B cell (primary cell): ENCODE data around the gene SCRN1. TPM values are rescaled to one million over a fixed set of nuclear protein-coding genes. Genes with fewer than 3 reads are reported as not detected.

Experiments used
- ATAC-seq: fragments of 200-7000 bp; cut with Tn5 transposase; one replicate; pipeline ENCODE4 v1.10.0; 2021; ENCODE audit warnings: low read depth, mild to moderate bottlenecking, moderate number of reproducible peaks, moderate library complexity
- CTCF ChIA-PET: fragments of 350-600 bp; sonication (Branson Sonifier 250); formaldehyde crosslinking; loops from one replicate; lab custom pipeline; 2021; ENCODE audit warnings: antibody characterized with exemption, inconsistent platforms; lab: Charles Lee
- POLR2A ChIA-PET: fragments of 350-600 bp; sonication (Branson Sonifier 250); formaldehyde crosslinking; loops from one replicate; lab custom pipeline; 2021; ENCODE audit warnings: antibody characterized with exemption; lab: Charles Lee
- DNase-seq: peaks from one replicate; pipeline ENCODE4 v3.0.0; 2013
- H2AFZ ChIP-seq: 2 replicates; pipeline ENCODE4 v1.6.1; 2012; ENCODE audit warnings: mild to moderate bottlenecking, low read depth, low read length; ENCODE audit not compliant: insufficient read depth, poor library complexity, severe bottlenecking
- H3K27ac ChIP-seq, 2 donors: 1 replicate in 1 of 2; 2 replicates in 1 of 2; pipeline ENCODE4 v1.5.1; 2012 to 2013; ENCODE audit warnings: low read length in 2 of 2, mild to moderate bottlenecking in 2 of 2, moderate library complexity in 1 of 2
- H3K27me3 ChIP-seq, 4 experiments: fragments of 200-600 bp in 1 of 4; sonication (generic) in 1 of 4; replicated peaks in 1 of 4; 1 replicate in 2 of 4; 2 replicates in 2 of 4; pipeline versions ENCODE4 v1.6.1 to v1.7.0; 2013 to 2016; ENCODE audit warnings: low read length in 3 of 4, mild to moderate bottlenecking in 2 of 4, mixed read lengths in 1 of 4, moderate library complexity in 1 of 4; ENCODE audit not compliant: insufficient read depth in 4 of 4, control insufficient read depth in 3 of 4; ENCODE audit errors: control extremely low read depth in 1 of 4
- H3K36me3 ChIP-seq, 2 experiments: replicated peaks in 1 of 2; 1 replicate in 1 of 2; 2 replicates in 1 of 2; pipeline versions ENCODE4 v1.6.1 to v1.7.1; 2013; ENCODE audit warnings: low read length in 1 of 2; ENCODE audit not compliant: insufficient read depth in 2 of 2, control insufficient read depth in 1 of 2; ENCODE audit errors: control extremely low read depth in 1 of 2, extremely low read depth in 1 of 2
- H3K4me1 ChIP-seq, 2 donors: fragments of 200-600 bp in 1 of 2; sonication (generic) in 1 of 2; 1 replicate in 1 of 2; 2 replicates in 1 of 2; pipeline versions ENCODE4 v1.5.1 to v1.6.1; 2013 to 2017; ENCODE audit warnings: low read length in 2 of 2; ENCODE audit not compliant: control insufficient read depth in 2 of 2, insufficient read depth in 2 of 2
- H3K4me2 ChIP-seq: replicated peaks from 2 replicates; pipeline ENCODE3; 2012; ENCODE audit warnings: mild to moderate bottlenecking, low read depth, low read length; ENCODE audit not compliant: poor library complexity, severe bottlenecking
- H3K4me3 ChIP-seq, 5 experiments: fragments of 200-600 bp in 1 of 5; sonication (generic) in 1 of 5; 1 replicate in 3 of 5; 2 replicates in 2 of 5; pipeline versions ENCODE4 v1.5.1 to v1.7.0; 2011 to 2016; ENCODE audit warnings: low read length in 4 of 5, mild to moderate bottlenecking in 4 of 5, low read depth in 2 of 5, control low read depth in 1 of 5, moderate library complexity in 1 of 5; ENCODE audit not compliant: insufficient read depth in 1 of 5; ENCODE audit errors: control extremely low read depth in 1 of 5, extremely low read depth in 1 of 5
- H3K79me2 ChIP-seq: fragments of 200-600 bp; sonication (generic); one replicate; pipeline ENCODE4 v1.6.0; 2016; ENCODE audit warnings: low read length; ENCODE audit not compliant: control insufficient read depth, insufficient read depth
- H3K9ac ChIP-seq: fragments of 200-600 bp; sonication (generic); 2 replicates; pipeline ENCODE4 v1.6.1; 2017; ENCODE audit warnings: mild to moderate bottlenecking, low read length, moderate library complexity
- H3K9me3 ChIP-seq, 3 donors: one replicate each; pipeline versions ENCODE4 v1.6.1 to v1.7.1; 2013; ENCODE audit warnings: low read length in 2 of 3; ENCODE audit not compliant: control insufficient read depth in 2 of 3, insufficient read depth in 1 of 3; ENCODE audit errors: control extremely low read depth in 1 of 3
- H4K20me1 ChIP-seq: 2 replicates; pipeline ENCODE4 v1.6.0; 2012; ENCODE audit warnings: mild to moderate bottlenecking, low read length; ENCODE audit not compliant: insufficient read depth, control insufficient read depth, poor library complexity, severe bottlenecking
- H3K27ac Mint-ChIP-seq: one replicate; pipeline ENCODE4 v1.8.0; 2021; ENCODE audit warnings: mixed read lengths
- H3K27me3 Mint-ChIP-seq: one replicate; pipeline ENCODE4 v1.8.0; 2021; ENCODE audit warnings: mixed read lengths
- H3K4me1 Mint-ChIP-seq: one replicate; pipeline ENCODE4 v1.8.0; 2021; ENCODE audit warnings: mixed read lengths
- H3K4me3 Mint-ChIP-seq: one replicate; pipeline ENCODE4 v1.8.0; 2021; ENCODE audit warnings: mixed read lengths
- H3K9me3 Mint-ChIP-seq: one replicate; pipeline ENCODE4 v1.8.0; 2022; ENCODE audit warnings: mixed read lengths; ENCODE audit not compliant: insufficient read depth
- EZH2 ChIP-seq: IDR thresholded peaks from 2 replicates; pipeline ENCODE4 v1.6.1; 2012; ENCODE audit warnings: borderline replicate concordance, low read depth, mild to moderate bottlenecking, moderate library complexity, low read length; ENCODE audit not compliant: insufficient read depth, poor library complexity, severe bottlenecking
- WGBS: methylation state at CpG from one replicate; pipeline ENCODE4 v1.1.5; 2013; ENCODE audit warnings: missing lambda C conversion rate; ENCODE audit not compliant: insufficient coverage; 5-methylcytosine and 5-hydroxymethylcytosine counted together
- intact Hi-C: fragments of 100-400 bp; cut with micrococcal nuclease; formaldehyde crosslinking; loops from one replicate; pipeline ENCODE4 v1.10.0; 2022
- polyA plus RNA-seq: library from polyadenylated mRNA; depleted of rRNA; stranded (reverse); fragments of >200 nt; gene quantifications from 2 replicates; pipeline ENCODE4 v1.2.3, GENCODE V29; 2012
- total RNA-seq, 2 donors: library from RNA; stranded (reverse); fragments of 120-200 nt in 1 of 2; gene quantifications; 1 replicate in 1 of 2; 2 replicates in 1 of 2; pipeline versions ENCODE4 v1.2.3 to v1.2.4, GENCODE V29; 2013 to 2022
- TF ChIP-seq, protein P1 (sequence below): fragments of 200-600 bp; IDR thresholded peaks from one replicate; pipeline ENCODE4 v1.8.0; 2022; ENCODE audit warnings: antibody characterized with exemption, mild to moderate bottlenecking

Gene SCRN1
- total and polyA plus RNA-seq, 2 donors (not counting 1 experiment from before 2014, with no cell fraction given): 16.6 to 66.6 TPM

DNA sequence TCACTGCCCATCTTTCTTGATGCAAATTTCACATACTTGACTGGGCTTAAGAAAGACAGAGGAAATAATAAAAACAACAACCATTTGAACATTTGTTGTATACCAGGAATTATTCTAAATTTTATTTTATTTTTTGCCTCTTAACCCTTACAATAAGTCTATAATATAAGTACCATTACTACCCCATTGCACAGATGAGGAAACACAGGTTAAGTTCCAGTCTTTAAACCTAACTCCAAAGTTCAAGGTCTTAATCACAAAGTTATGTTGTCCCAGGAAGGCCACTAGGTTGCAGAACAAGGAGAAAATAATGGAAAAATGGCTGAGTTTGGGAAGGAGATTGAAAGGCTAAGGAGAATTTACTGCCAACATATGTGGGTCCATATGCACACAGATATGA lies 33.4 kb upstream of the SCRN1 start:
- ChIA-PET POLR2A (no interaction called here), CTCF (no interaction called here)
- Histone ChIP-seq H3K9me3 (no peaks in the 10 kb centered on the region), H2AFZ (no peak overlapping the region), H3K9ac (no peak overlapping the region), H3K27ac (no peak overlapping the region), H3K79me2 (peaks cover 6% of the 10 kb centered on the region), H3K36me3 (peaks cover 0 to 2% of the 10 kb centered on the region in 2 experiments), H3K4me2 (no peak overlapping the region), H3K4me3 (no peak overlapping the region), H3K27me3 (no peaks in the 10 kb centered on the region), H4K20me1 (no peaks in the 10 kb centered on the region), H3K4me1 (peaks cover 14 to 17% of the 10 kb centered on the region in 2 donors)
- Mint-ChIP-seq H3K4me1 (peaks cover 38% of the 10 kb centered on the region), H3K27me3 (no peaks in the 10 kb centered on the region), H3K4me3 (no peak overlapping the region), H3K27ac (no peak overlapping the region), H3K9me3 (no peaks in the 10 kb centered on the region)
- TF ChIP-seq EZH2: no peak
- TF ChIP-seq, protein P1, sequence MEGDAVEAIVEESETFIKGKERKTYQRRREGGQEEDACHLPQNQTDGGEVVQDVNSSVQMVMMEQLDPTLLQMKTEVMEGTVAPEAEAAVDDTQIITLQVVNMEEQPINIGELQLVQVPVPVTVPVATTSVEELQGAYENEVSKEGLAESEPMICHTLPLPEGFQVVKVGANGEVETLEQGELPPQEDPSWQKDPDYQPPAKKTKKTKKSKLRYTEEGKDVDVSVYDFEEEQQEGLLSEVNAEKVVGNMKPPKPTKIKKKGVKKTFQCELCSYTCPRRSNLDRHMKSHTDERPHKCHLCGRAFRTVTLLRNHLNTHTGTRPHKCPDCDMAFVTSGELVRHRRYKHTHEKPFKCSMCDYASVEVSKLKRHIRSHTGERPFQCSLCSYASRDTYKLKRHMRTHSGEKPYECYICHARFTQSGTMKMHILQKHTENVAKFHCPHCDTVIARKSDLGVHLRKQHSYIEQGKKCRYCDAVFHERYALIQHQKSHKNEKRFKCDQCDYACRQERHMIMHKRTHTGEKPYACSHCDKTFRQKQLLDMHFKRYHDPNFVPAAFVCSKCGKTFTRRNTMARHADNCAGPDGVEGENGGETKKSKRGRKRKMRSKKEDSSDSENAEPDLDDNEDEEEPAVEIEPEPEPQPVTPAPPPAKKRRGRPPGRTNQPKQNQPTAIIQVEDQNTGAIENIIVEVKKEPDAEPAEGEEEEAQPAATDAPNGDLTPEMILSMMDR: no peak
- intact Hi-C loops: loop anchor here (10.0 kb wide), 1 partner anchor 452 kb away; the partner anchor contains the start of gene NOD1
- ATAC-seq (no peak), DNase-seq (no peak)

DNA sequence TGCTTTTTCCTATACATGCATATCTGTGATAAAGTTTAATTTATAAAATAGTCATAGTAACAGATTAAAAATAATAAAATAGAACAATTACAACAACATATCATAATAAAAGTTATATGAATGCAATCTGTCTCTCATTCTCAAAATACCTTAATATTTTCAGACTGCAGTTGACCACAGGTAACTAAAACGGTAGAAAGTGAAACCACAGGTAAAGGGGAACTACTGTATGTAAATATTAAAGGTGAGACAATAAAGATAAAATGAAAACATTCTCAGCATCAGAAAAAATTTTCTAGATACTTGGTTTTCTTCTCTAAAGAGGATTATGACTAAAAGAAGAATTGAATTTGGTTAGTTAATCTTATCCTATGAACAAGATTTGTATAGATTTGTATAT lies 30.9 kb upstream of the SCRN1 start:
- no peak for TF ChIP-seq EZH2
- Histone ChIP-seq H3K9ac (no peak overlapping the region), H4K20me1 (no peaks in the 10 kb centered on the region), H3K9me3 (no peaks in the 10 kb centered on the region), H2AFZ (no peak overlapping the region), H3K4me3 (no peak overlapping the region), H3K79me2 (no peaks in the 10 kb centered on the region), H3K4me1 (peaks cover 6 to 11% of the 10 kb centered on the region in 2 donors), H3K4me2 (no peak overlapping the region), H3K27me3 (no peaks in the 10 kb centered on the region), H3K27ac (peak overlapping the region in 1 of 2 donors; percentile 13), H3K36me3 (peaks cover 0 to 5% of the 10 kb centered on the region in 2 experiments)
- peak; percentile 12 for DNase-seq
- no peak overlapping the region for H3K27ac Mint-ChIP-seq
- intact Hi-C loops: loop anchor here (10.0 kb wide), 1 partner anchor 454 kb away; the partner anchor contains the start of gene NOD1
- no peaks in the 10 kb centered on the region for H3K9me3 Mint-ChIP-seq
- no peak overlapping the region for H3K4me3 Mint-ChIP-seq
- no peak for ATAC-seq
- H3K4me1 Mint-ChIP-seq: peaks cover 25% of the 10 kb centered on the region
- CTCF ChIA-PET: no interaction called here
- no peaks in the 10 kb centered on the region for H3K27me3 Mint-ChIP-seq
- POLR2A ChIA-PET: no interaction called here
- no CpG with 5 or more reads among the region's 1 CpG for WGBS
